OCI-LY1 (cell line): ENCODE measurements around the gene CD72.

Experiments
- H2AFZ ChIP-seq: fragments of 200-600 bp; sonication (generic), shearing (Covaris generic); 2 replicates; pipeline ENCODE4 v1.6.0; 2014; ENCODE audit warnings: antibody characterized with exemption, mild to moderate bottlenecking, low read length
- H3F3A ChIP-seq: fragments of 200-600 bp; sonication (generic), shearing (Covaris generic); 2 replicates; pipeline ENCODE4 v1.6.0; 2014; ENCODE audit warnings: mild to moderate bottlenecking, antibody characterized with exemption, low read length, moderate library complexity; ENCODE audit not compliant: insufficient read depth
- H3K27ac ChIP-seq: fragments of 200-600 bp; sonication (generic); 2 replicates; pipeline ENCODE4 v1.5.1; 2014; ENCODE audit warnings: low read length, mixed run types, mild to moderate bottlenecking, low read depth; ENCODE audit not compliant: poor library complexity, severe bottlenecking
- H3K27me3 ChIP-seq: fragments of 200-600 bp; sonication (generic); 2 replicates; pipeline ENCODE4 v1.6.0; 2014; ENCODE audit warnings: antibody characterized with exemption, mild to moderate bottlenecking, low read length, moderate library complexity; ENCODE audit not compliant: insufficient read depth
- H3K36me3 ChIP-seq: fragments of 200-600 bp; sonication (generic); 2 replicates; pipeline ENCODE4 v1.6.1; 2014; ENCODE audit warnings: mild to moderate bottlenecking, antibody characterized with exemption, low read length, moderate library complexity, mixed read lengths; ENCODE audit not compliant: insufficient read depth
- H3K4me1 ChIP-seq: fragments of 200-600 bp; sonication (generic); 2 replicates; pipeline ENCODE4 v1.5.1; 2014; ENCODE audit warnings: mild to moderate bottlenecking, low read length, moderate library complexity; ENCODE audit not compliant: insufficient read depth, severe bottlenecking
- H3K4me2 ChIP-seq: fragments of 200-600 bp; sonication (generic), shearing (Covaris generic); 2 replicates; pipeline ENCODE4 v1.6.1; 2014; ENCODE audit warnings: low read length
- H3K4me3 ChIP-seq: fragments of 200-600 bp; sonication (generic); 2 replicates; pipeline ENCODE4 v1.5.1; 2014; ENCODE audit warnings: low read length, low read depth, mild to moderate bottlenecking, mixed read lengths; ENCODE audit not compliant: poor library complexity, severe bottlenecking
- H3K79me2 ChIP-seq: fragments of 200-600 bp; shearing (Covaris generic); 2 replicates; pipeline ENCODE4 v1.6.1; 2016; ENCODE audit warnings: mixed run types, low read length, mixed read lengths; ENCODE audit not compliant: insufficient read depth
- H3K9ac ChIP-seq: fragments of 200-600 bp; sonication (generic), shearing (Covaris generic); 2 replicates; pipeline ENCODE4 v1.6.1; 2014; ENCODE audit warnings: mild to moderate bottlenecking, low read length, mixed read lengths
- H3K9me2 ChIP-seq: fragments of 200-600 bp; sonication (generic), shearing (Covaris generic); 2 replicates; pipeline ENCODE4 v1.6.1; 2014; ENCODE audit warnings: low read depth, mild to moderate bottlenecking, low read length, mixed read lengths
- H3K9me3 ChIP-seq: fragments of 200-600 bp; shearing (Covaris generic); 2 replicates; pipeline ENCODE4 v1.6.1; 2014; ENCODE audit warnings: low read length, mixed read lengths
- H4K20me1 ChIP-seq: fragments of 200-600 bp; sonication (generic), shearing (Covaris generic); 2 replicates; pipeline ENCODE4 v1.6.0; 2016; ENCODE audit warnings: mild to moderate bottlenecking, low read length; ENCODE audit not compliant: insufficient read depth
- EZH2 ChIP-seq: fragments of 200-600 bp; sonication (generic), shearing (Covaris generic); IDR thresholded peaks from 2 replicates; pipeline ENCODE4 v1.8.0; 2017; ENCODE audit warnings: borderline replicate concordance, mixed run types, mild to moderate bottlenecking, antibody characterized with exemption, low read length, moderate library complexity, mixed read lengths
- TF ChIP-seq, protein P1 (sequence below): fragments of 200-600 bp; sonication (generic), shearing (Covaris generic); IDR thresholded peaks from 2 replicates; pipeline ENCODE4 v1.5.1; 2017; ENCODE audit warnings: mild to moderate bottlenecking, antibody characterized with exemption, low read length, moderate library complexity, mixed read lengths

CD72 gene

DNA sequence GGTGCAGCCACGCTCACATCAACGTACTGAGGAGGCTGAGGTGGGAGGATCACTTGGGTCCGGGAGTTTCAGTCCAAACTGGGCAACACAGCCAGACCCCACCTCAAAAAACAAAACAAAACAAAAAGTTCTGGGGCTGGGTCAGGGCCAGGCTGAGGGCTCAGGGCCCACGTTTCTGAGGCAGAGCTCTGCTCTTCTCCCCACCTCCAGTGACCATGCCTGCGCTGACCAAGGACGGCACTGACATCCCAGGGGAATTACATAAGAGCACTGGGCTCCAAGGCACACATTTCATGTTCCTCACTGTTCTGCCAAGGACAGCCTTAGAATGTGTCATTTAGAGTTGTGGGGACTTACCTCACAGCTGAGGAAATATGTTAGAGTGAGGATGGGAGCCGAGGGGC is 53.6 kb downstream of the CD72 start:
- Histone ChIP-seq H2AFZ (no peak overlapping the region), H4K20me1 (no peaks in the 10 kb centered on the region), H3K9ac (no peak overlapping the region), H3K9me3 (no peaks in the 10 kb centered on the region), H3K79me2 (no peaks in the 10 kb centered on the region), H3K4me3 (no peak overlapping the region), H3K36me3 (no peaks in the 10 kb centered on the region), H3K27me3 (0 out of 2 replicates have a peak, but pooled peaks cover 2% of the 10 kb centered on the region), H3K27ac (no peak overlapping the region), H3K9me2 (no peaks in the 10 kb centered on the region), H3F3A (no peaks in the 10 kb centered on the region), H3K4me2 (no peak overlapping the region), H3K4me1 (peaks cover 5% of the 10 kb centered on the region)
- TF ChIP-seq, protein P1, sequence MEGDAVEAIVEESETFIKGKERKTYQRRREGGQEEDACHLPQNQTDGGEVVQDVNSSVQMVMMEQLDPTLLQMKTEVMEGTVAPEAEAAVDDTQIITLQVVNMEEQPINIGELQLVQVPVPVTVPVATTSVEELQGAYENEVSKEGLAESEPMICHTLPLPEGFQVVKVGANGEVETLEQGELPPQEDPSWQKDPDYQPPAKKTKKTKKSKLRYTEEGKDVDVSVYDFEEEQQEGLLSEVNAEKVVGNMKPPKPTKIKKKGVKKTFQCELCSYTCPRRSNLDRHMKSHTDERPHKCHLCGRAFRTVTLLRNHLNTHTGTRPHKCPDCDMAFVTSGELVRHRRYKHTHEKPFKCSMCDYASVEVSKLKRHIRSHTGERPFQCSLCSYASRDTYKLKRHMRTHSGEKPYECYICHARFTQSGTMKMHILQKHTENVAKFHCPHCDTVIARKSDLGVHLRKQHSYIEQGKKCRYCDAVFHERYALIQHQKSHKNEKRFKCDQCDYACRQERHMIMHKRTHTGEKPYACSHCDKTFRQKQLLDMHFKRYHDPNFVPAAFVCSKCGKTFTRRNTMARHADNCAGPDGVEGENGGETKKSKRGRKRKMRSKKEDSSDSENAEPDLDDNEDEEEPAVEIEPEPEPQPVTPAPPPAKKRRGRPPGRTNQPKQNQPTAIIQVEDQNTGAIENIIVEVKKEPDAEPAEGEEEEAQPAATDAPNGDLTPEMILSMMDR: no peak
- no peak for TF ChIP-seq EZH2

DNA sequence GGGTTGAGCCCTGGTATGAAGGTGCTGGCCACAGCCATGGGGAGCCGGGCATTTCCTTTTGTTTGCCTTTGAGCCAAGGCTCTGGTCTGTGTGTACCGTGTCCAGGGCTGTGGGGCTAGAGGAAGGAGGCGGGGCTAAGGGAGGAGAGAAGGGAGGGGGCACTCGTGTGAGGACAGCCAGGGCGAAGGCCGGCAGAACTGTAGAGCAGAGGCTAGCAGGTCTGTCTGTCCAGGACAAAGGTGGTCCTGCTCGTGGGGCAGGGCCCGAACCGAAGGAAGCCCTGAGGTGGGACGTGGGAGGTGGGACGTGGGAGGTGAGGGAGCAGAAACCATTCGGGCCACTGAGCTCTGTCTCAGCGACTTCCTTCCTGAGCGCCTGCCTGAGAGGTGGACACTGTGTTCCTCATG is 54.4 kb downstream of the CD72 start:
- TF ChIP-seq, protein P1: no peak
- no peak for TF ChIP-seq EZH2
- H3K9me3 ChIP-seq: no peaks in the 10 kb centered on the region
- no peak overlapping the region for H3K27ac ChIP-seq
- H3K4me2 ChIP-seq: no peak overlapping the region
- H3K4me1 ChIP-seq: no peaks in the 10 kb centered on the region
- no peaks in the 10 kb centered on the region for H3F3A ChIP-seq
- 0 out of 2 replicates have a peak, but pooled peaks cover 2% of the 10 kb centered on the region for H3K27me3 ChIP-seq
- no peaks in the 10 kb centered on the region for H3K79me2 ChIP-seq
- no peak overlapping the region for H3K9ac ChIP-seq
- H3K9me2 ChIP-seq: no peaks in the 10 kb centered on the region
- no peak overlapping the region for H2AFZ ChIP-seq
- no peaks in the 10 kb centered on the region for H3K36me3 ChIP-seq
- no peak overlapping the region for H3K4me3 ChIP-seq
- H4K20me1 ChIP-seq: no peaks in the 10 kb centered on the region

DNA sequence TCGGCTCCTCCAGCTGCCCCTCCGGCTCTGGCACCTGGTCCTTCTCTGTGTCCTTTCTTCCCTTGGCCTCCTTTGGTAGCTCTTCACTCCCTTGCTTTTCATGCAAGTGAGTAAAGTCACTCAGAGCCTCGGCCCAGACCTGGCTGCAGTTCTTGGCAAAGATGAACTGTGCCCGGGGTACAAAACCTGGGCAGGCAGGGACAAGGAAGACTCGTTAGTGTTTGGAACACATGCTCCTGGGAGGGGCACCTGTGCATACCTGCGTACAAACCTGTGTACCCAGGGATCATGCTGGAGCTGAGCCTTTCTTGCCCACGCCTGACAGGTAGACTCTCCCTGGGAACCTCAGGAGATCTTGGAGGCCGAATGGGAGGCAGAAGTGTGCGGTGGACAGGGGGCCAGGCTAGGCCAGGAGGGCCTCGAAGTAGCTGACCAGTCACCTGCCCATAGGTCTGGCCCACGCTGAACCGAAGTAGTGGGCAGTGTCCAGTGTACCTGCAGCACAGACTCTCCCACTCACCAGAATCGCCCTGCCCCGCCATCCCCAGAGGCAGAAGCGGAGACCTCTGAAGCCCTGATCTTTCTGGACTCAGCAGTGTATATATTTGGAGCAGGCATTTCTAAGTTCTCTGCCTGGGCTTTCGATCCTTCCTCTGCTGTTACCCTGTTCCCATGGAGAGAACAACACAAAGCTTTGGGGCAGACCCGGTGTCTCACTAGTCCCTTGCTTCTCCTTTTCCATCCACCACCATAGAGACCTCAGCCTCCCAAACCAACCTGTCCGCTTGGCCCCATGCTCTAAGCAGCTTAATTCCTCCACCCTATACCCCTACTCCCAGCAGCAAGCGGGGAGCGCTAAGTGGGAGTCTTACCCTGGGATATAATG is 55.1 kb downstream of the CD72 start:
- no peaks in the 10 kb centered on the region for H4K20me1 ChIP-seq
- H3K4me2 ChIP-seq: no peak overlapping the region
- H3F3A ChIP-seq: no peaks in the 10 kb centered on the region
- no peaks in the 10 kb centered on the region for H3K79me2 ChIP-seq
- no peaks in the 10 kb centered on the region for H3K9me2 ChIP-seq
- TF ChIP-seq, protein P1: no peak
- TF ChIP-seq EZH2: no peak
- no peaks in the 10 kb centered on the region for H3K9me3 ChIP-seq
- no peak overlapping the region for H2AFZ ChIP-seq
- H3K4me1 ChIP-seq: no peaks in the 10 kb centered on the region
- 0 out of 2 replicates have a peak, but pooled peaks cover 2% of the 10 kb centered on the region for H3K27me3 ChIP-seq
- H3K36me3 ChIP-seq: no peaks in the 10 kb centered on the region
- no peak overlapping the region for H3K9ac ChIP-seq
- H3K27ac ChIP-seq: no peak overlapping the region
- H3K4me3 ChIP-seq: no peak overlapping the region
